Endothelial cell of umbilical vein (primary cell): ENCODE data around the gene CLDN7. TPM values are rescaled to one million over a fixed set of nuclear protein-coding genes. Genes with fewer than 3 reads are reported as not detected.

Experiments
- BruUV-seq: library from RNA; stranded (reverse); fragments of 400-500 nt; replicated peaks from 2 replicates; lab custom pipeline; 2021; lab: Mats Ljungman, UMichigan
- CTCF ChIA-PET: fragments of 300-600, 350-600 bp; sonication (Branson Sonifier 250); formaldehyde crosslinking; loops from one replicate; lab custom pipeline; 2021; ENCODE audit warnings: antibody characterized with exemption, inconsistent platforms; lab: Charles Lee
- POLR2A ChIA-PET: fragments of 300-600, 350-600 bp; sonication (Branson Sonifier 250); formaldehyde crosslinking; loops from one replicate; lab custom pipeline; 2021; ENCODE audit warnings: antibody characterized with exemption, inconsistent platforms; lab: Charles Lee
- DNase-seq: peaks from one replicate; pipeline ENCODE4 v3.0.0-alpha.2; 2011; ENCODE audit warnings: low read depth, low spot score
- FAIRE-seq: peaks from 2 replicates; lab custom pipeline; 2011; peaks lifted over from hg19 to GRCh38; lab: Jason Lieb, UNC
- H2AFZ ChIP-seq: 2 replicates; pipeline ENCODE4 v1.6.0; 2012; ENCODE audit warnings: low read depth, low read length, control low read depth, inconsistent platforms
- H3K27ac ChIP-seq: 2 replicates; pipeline ENCODE4 v1.5.1; 2011; ENCODE audit warnings: low read depth, mild to moderate bottlenecking, control low read depth, low read length, moderate library complexity; ENCODE audit not compliant: insufficient read depth
- H3K27me3 ChIP-seq, 2 experiments: 2 replicates each; pipeline versions ENCODE4 v1.6.0 to v1.6.1; 2011; ENCODE audit warnings: low read length in 2 of 2, mixed read lengths in 1 of 2; ENCODE audit not compliant: control insufficient read depth in 2 of 2, insufficient read depth in 2 of 2
- H3K36me3 ChIP-seq, 2 experiments: 2 replicates in 1 of 2; 3 replicates in 1 of 2; pipeline ENCODE4 v1.5.1; 2011; ENCODE audit warnings: low read length in 2 of 2, mild to moderate bottlenecking in 1 of 2, moderate library complexity in 1 of 2; ENCODE audit not compliant: control insufficient read depth in 2 of 2, insufficient read depth in 2 of 2; ENCODE audit errors: extremely low read depth in 1 of 2
- H3K4me1 ChIP-seq: 3 replicates; pipeline ENCODE4 v1.5.1; 2011; ENCODE audit warnings: mild to moderate bottlenecking, low read length; ENCODE audit not compliant: control insufficient read depth, insufficient read depth; ENCODE audit errors: extremely low read depth
- H3K4me2 ChIP-seq: 2 replicates; pipeline ENCODE4 v1.6.1; 2011; ENCODE audit warnings: low read length, control low read depth, mixed read lengths; ENCODE audit not compliant: insufficient read depth
- H3K4me3 ChIP-seq, 3 experiments: fragments of 200-600 bp in 1 of 3; sonication (generic), shearing (Covaris generic) in 1 of 3; replicated peaks in 1 of 3; 2 replicates each; pipeline ENCODE4 v1.5.1; 2011 to 2016; ENCODE audit warnings: control low read depth in 3 of 3, low read length in 3 of 3, mild to moderate bottlenecking in 2 of 3, inconsistent platforms in 1 of 3, low read depth in 1 of 3, moderate library complexity in 1 of 3; ENCODE audit not compliant: insufficient read depth in 1 of 3
- H3K79me2 ChIP-seq: 2 replicates; pipeline ENCODE4 v1.6.0; 2012; ENCODE audit warnings: low read length, inconsistent platforms; ENCODE audit not compliant: control insufficient read depth, insufficient read depth
- H3K9ac ChIP-seq: replicated peaks from 2 replicates; pipeline ENCODE3; 2011; ENCODE audit warnings: low read length, control low read depth; ENCODE audit not compliant: insufficient read depth; ENCODE audit errors: extremely low read depth
- H3K9me1 ChIP-seq: replicated peaks from 3 replicates; pipeline ENCODE4 v1.6.0; 2011; ENCODE audit warnings: mild to moderate bottlenecking, low read length; ENCODE audit not compliant: control insufficient read depth, insufficient read depth; ENCODE audit errors: extremely low read depth
- H3K9me3 ChIP-seq: replicated peaks from 2 replicates; pipeline ENCODE4 v1.5.1; 2012; ENCODE audit warnings: low read length, inconsistent platforms; ENCODE audit not compliant: control insufficient read depth, insufficient read depth
- H4K20me1 ChIP-seq: replicated peaks from 2 replicates; pipeline ENCODE3; 2011; ENCODE audit warnings: mild to moderate bottlenecking, low read length; ENCODE audit not compliant: control insufficient read depth, insufficient read depth; ENCODE audit errors: extremely low read depth
- CTCF ChIP-seq, 2 donors: IDR thresholded peaks; 1 replicate in 1 of 2; 2 replicates in 1 of 2; pipeline ENCODE4 v1.5.1; 2011; ENCODE audit warnings: low read length in 2 of 2, mild to moderate bottlenecking in 2 of 2, moderate library complexity in 2 of 2, control low read depth in 1 of 2, inconsistent platforms in 1 of 2, low read depth in 1 of 2; ENCODE audit not compliant: insufficient read depth in 1 of 2; ENCODE audit errors: extremely low read depth in 1 of 2
- EZH2 ChIP-seq: IDR thresholded peaks from 2 replicates; pipeline ENCODE4 v1.6.1; 2012; ENCODE audit warnings: borderline replicate concordance, low read depth, mild to moderate bottlenecking, moderate library complexity, low read length, inconsistent platforms; ENCODE audit not compliant: severe bottlenecking
- FOS ChIP-seq: IDR thresholded peaks from 2 replicates; pipeline ENCODE4 v1.6.1; 2011; ENCODE audit warnings: mild to moderate bottlenecking, low read length, moderate library complexity, borderline replicate concordance; ENCODE audit not compliant: insufficient read depth
- GATA2 ChIP-seq: IDR thresholded peaks from 2 replicates; pipeline ENCODE4 v1.7.0; 2011; ENCODE audit warnings: low read depth, mild to moderate bottlenecking, moderate library complexity, mixed read lengths, low read length; ENCODE audit not compliant: insufficient read length, insufficient read depth
- JUN ChIP-seq: IDR thresholded peaks from 2 replicates; pipeline ENCODE4 v1.6.1; 2011; ENCODE audit warnings: borderline replicate concordance, low read depth; ENCODE audit not compliant: insufficient read length, insufficient read depth
- MAX ChIP-seq: IDR thresholded peaks from 2 replicates; pipeline ENCODE4 v1.6.1; 2011; ENCODE audit not compliant: insufficient read depth, insufficient read length
- MYC ChIP-seq: IDR thresholded peaks from one replicate; pipeline ENCODE4 v1.6.1; 2011; ENCODE audit warnings: mild to moderate bottlenecking, low read depth, low read length
- POLR2A ChIP-seq: IDR thresholded peaks from 2 replicates; pipeline ENCODE4 v1.6.1; 2012; ENCODE audit warnings: low read depth, mild to moderate bottlenecking, control low read depth, low read length
- POLR2AphosphoS5 ChIP-seq: IDR thresholded peaks from 2 replicates; pipeline ENCODE4 v1.6.1; 2012; ENCODE audit warnings: low read depth, mild to moderate bottlenecking, control low read depth, low read length, moderate library complexity; ENCODE audit not compliant: insufficient read depth
- dilution Hi-C: fragments of 300-500 bp; cut with MboI; formaldehyde crosslinking; loops from one replicate; pipeline ENCODE4 v1.15.0; 2019; ENCODE audit warnings: low sequenced_read_pairs; ENCODE audit not compliant: extremely low pct_ligation_motif_present
- intact Hi-C: fragments of 100-400 bp; cut with micrococcal nuclease; formaldehyde crosslinking; loops from one replicate; pipeline ENCODE4 v1.10.0; 2022
- polyA plus RNA-seq, 4 experiments: library from polyadenylated mRNA; depleted of rRNA in 3 of 4; stranded (reverse) in 3 of 4; unstranded in 1 of 4; fragments of >200 nt; gene quantifications; 2 replicates each; pipeline versions ENCODE4 v1.2.1 to v1.2.3, GENCODE V29; 2011 to 2012; ENCODE audit warnings: missing spikeins in 1 of 4
- total RNA-seq: library from RNA; stranded (reverse); gene quantifications from 2 replicates; pipeline ENCODE4 v1.2.3, GENCODE V29; 2021

Gene CLDN7
- total and polyA plus RNA-seq, 2 donors (not counting 3 experiments of a cell fraction or from before 2014, with no cell fraction given) = 25.4 to 25.7 TPM

- H3K27me3 ChIP-seq = peaks cover 8 to 19% of the 10 kb centered on the region in 2 experiments
- H3K4me1 ChIP-seq = peaks cover 9% of the 10 kb centered on the region
- H3K4me2 ChIP-seq = no peak overlapping the region
- BruUV-seq = no TSS peak
- no peak for DNase-seq
- H4K20me1 ChIP-seq = no peaks in the 10 kb centered on the region
- CTCF ChIA-PET = interaction anchor here (1.0 to 10.2 kb wide), 2 partner anchors 13 to 238 kb away, joined by 3 to 170 read pairs; no protein-coding TSS in a partner anchor
- no peak overlapping the region for H3K27ac ChIP-seq
- H3K9me1 ChIP-seq = no peaks in the 10 kb centered on the region
- FAIRE-seq = no peak
- dilution Hi-C loops (no loop called here), intact Hi-C loops (no loop called here)
- H3K9ac ChIP-seq = no peak overlapping the region
- TF ChIP-seq JUN (no peak), MYC (no peak), CTCF (IDR thresholded peaks at IDR 0.05; ENCODE audit: extremely low read depth in 1 of 2, insufficient read depth in 1 of 2, low read depth in 1 of 2, low read length in 2 of 2) (no peak), FOS (no peak), POLR2A (no peak), MAX (no peak), EZH2 (no peak), GATA2 (no peak), POLR2AphosphoS5 (no peak)
- H3K4me3 ChIP-seq = no peak overlapping the region
- no peak overlapping the region for H2AFZ ChIP-seq
- H3K36me3 ChIP-seq = no peaks in the 10 kb centered on the region
- H3K9me3 ChIP-seq = no peaks in the 10 kb centered on the region
- H3K79me2 ChIP-seq = no peaks in the 10 kb centered on the region
- POLR2A ChIA-PET = no interaction called here
Measured at GRCh38 chr17:7283471-7284216, 21.4 kb upstream of the CLDN7 start.
